Muscle of arm (tissue), 12 donors: ENCODE results near the gene PRKN. TPM values are rescaled to one million over a fixed set of nuclear protein-coding genes. Genes with fewer than 3 reads are reported as not detected.

Experiments used
- DNase-seq: peaks from one replicate; pipeline ENCODE4 v3.0.0-alpha.2; 2013
- polyA plus RNA-seq, 12 donors: library from polyadenylated mRNA; unstranded; fragments of 120-200 nt; gene quantifications; one replicate each; pipeline ENCODE4 v1.2.1, GENCODE V29; 2013; ENCODE audit not compliant: insufficient read length in 12 of 12

Gene PRKN
- polyA plus RNA-seq, 12 donors: 2.6 to 5.4 (median 3.9) TPM; not detected in 2

DNA sequence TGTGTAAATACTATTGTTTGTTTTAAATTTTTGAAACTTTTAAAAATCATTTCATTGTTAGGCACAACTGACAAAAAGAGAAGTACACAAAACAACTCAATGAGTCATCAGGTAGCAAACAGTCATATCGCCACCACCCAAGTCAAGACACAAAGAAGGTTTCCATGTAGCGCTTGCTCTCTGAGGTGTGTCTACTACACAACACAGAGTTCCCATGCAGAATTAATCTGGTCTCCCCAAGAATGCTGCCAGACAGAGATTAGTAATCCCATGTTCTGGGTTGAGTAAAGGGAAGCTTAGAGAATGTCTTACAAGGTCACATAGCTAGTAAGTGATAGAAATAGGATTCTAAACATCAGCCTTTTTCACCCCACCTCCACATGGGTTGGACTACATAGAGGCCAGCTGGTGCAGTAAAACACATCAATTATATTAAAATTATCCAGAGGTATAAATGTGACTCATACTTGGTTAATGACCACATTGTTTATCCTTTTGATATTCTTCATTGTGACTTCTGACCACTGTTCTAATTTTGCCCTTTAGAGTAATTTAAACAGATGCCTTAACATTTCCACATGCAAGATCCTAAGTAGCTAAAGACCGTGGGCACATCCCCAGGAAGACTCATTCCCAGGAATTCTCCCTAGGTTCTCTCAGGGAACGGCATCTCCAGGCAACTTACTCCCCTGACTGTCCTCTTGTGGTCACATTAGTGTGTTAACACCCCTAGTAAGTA lies 413.5 kb downstream of the PRKN start:
- no peak for DNase-seq

DNA sequence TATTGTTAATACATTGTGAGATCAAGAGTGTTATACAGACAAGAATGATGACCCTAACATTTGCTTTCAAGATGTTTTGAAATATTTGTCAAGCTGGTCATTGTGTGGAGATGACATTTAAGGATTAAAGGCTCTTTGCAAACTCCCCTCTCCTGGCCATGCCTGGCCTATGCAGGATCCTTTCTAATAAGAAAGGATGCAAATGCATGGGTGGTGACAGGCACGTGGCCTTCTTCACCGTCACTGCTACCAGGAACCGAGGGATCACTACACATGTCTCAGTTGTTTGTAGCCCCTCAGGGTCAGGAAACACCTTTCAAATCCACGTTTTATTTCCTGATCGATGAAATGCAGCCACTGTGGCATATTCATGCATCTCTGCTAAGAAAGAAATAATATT lies 419.7 kb downstream of the PRKN start:
- DNase-seq: no peak

DNA sequence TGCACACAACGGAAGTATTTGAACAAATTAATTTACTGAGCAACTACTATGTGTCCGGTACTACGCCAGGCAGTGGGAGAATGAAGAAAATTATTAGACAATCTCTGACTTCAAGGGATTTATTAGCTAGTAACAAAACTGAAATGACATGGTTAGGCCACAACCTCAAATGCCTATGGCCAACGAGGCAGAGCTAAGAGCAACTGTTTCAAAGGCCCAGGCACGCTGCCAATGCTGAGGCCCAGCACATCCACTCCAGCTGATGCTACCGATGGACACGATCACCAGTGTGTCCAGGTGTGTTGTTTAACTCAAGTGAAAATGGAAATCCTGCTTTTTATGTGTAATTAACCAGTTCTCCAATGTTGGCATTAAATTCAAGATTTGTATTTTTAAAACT lies 420.9 kb downstream of the PRKN start:
- DNase-seq: no peak

DNA sequence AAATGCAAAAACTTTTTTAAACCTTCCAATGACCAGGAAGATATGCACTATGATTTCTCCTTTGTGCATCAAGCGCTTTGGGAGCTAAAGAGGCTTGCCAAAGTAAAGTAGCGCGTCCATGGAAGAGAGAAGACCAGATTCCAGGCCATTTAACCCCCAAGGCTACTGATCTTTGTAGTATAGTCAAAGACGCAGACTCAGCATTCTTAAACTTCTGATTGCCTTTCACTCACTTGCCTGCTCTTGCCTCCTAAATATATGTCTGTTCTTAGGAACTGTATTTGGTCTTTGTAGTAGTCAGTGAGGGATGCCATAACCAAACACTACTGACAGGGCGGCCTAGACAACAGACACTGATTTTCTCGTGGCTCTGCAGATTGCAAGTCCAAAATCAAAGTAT lies 426.4 kb downstream of the PRKN start:
- no peak for DNase-seq

DNA sequence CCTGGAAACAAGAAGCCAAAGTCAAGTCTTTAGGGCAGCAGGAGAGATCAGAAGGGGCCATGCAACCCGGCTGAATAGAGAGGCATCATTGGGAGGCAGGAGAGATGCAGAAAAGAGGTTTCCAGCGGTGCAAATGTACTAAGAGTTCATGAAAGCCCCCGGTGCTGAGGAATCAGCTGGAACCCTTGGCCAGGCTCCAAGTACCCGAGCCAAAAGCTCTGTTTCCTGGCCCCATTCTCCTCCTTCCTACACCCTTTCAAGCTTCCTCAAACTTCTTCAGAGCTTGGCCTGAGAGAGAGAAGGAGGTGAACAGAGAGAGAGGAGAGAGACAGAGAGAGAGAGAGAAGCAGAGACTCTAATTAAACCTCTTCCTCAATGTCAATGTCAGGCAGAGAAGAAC lies 433.5 kb downstream of the PRKN start:
- DNase-seq: peak; percentile 69

DNA sequence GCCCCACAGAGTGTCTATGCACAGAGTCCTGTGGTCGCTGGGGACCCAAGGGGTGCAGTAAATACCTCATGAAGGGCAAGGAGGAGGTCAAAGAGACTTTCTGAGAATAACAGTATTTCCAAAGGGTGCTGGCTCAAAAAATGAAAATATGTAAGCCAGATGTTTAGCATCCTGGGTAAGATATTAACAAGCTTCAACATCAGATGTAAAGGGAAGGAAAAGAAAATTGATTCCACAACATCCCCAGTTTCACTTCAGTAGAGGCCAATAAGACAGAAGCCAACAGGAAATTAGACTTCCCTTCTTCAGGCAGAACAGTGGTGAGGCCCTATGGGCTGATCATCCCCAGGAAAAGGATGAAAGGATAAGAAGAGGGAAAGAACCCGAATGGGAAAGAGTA lies 434.7 kb downstream of the PRKN start:
- no peak for DNase-seq

DNA sequence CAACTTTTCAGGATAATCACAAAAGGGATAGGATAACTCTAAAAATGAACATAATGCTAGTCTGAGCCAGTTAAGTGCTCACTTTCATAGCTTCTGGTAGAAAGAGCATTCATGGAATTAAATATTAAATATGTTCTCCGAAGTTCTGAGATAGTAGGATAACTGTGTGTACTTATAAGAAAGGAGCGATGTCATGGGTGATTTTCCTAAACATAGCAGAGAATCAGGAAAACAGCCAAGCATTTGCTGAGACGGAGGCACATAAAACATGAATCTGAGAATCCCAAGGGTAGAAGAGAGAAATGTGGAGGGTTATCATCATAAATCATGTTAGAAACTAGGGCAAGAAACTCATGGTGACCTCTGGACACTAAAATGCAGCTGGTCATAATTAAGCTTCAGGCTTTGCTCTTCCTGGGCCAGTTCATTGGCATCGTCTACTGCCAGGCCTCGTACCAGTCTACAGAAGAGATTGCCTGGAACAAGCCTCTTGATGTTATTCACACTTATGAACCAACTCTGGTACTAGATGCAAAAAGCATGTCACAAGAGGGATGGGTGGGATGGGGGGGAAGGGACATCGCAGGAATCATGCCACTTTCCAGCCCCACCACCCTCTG lies 436.6 kb downstream of the PRKN start:
- DNase-seq: peak; percentile 84

DNA sequence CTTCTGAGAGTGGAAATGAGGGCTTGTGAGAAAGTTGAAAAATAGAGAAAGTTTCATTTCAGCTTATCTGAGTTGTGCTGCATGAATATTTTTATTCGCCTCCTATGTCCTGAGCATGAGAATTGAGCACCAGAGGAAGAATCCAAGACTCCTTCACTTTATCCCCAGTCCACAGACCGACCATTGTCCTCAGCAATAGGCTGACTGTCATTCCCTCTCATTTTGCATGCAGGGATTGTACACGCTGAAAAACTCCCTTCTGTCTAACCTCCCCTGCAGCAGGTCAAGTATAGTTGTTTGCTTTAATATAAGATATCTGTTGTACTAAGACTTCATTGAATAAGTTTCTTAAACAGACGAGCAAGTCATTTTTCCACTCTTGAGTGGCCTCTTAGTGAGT lies 437.6 kb downstream of the PRKN start:
- no peak for DNase-seq

DNA sequence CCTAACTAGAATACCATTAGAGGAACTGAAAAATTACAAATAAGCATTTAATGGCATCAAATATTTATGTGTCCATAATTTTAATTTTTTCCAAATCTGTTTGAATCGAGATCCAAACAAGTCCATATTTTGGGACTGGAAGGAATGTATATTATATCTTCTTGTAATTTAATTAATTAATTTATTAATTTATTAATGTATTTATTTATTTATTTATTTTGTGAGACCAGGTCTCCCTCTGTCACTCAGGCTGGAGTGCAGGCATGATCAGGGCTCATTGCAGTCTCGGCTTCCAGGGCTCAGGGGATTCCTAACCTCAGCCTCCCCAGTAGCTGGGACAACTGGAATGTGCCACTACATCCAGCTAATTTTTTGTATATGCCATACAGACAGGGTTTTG lies 453.6 kb downstream of the PRKN start:
- DNase-seq: no peak

DNA sequence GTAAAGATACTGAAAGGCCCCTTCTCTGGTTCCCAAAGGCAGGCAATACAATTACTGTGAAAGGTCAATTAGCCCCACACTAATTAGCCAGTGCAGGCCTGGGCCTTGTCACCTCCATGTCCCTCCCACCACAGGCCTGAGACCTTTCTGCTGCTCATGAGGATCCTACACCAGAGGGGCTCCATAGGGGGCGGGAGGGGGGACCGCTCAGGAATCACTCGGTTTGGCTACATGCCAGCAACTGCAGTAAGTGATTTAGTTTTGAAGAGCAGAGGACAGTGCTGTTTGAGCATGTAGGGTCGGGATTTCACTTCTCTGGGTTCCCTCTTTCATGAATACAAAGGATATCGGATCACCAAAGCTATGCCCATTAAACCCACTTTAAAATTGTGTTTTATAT lies 455.6 kb downstream of the PRKN start:
- DNase-seq: no peak

DNA sequence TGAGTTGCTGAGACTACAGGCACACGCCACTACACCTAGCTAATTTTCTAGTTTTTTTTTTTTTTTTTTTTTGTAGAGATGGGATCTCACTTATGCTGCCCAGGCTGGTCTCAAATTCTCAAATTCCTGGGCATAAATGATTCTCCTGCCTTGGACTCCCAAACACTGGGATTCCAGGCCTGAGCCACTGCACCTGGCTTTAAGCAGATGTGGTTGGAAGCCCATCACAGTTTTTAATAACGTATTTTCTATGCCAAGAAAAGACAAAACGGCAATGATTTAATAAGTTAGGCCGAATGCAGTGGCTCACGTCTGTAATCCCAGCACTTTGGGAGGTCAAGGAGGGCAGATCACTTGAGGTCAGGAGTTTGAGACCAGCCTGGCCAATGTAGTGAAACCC lies 456.6 kb downstream of the PRKN start:
- DNase-seq: no peak

DNA sequence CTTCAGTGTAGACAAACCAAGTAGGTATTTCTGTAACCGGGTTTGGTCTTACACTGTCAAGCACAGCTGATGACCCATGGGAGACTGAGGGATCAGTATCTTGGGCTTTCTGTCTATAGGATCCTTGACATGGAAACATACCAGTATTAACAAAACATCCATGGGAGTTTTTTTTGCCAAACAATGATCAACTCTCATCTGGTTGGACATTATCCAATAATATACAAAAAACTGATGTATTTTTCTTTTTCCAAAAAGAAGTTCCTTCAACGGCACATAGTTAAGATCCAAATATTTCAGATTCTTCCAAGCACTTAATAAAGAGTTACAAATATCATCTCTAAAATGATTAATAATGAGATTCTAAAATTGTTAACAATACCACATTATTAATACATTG lies 459.9 kb downstream of the PRKN start:
- DNase-seq: peak; percentile 38

DNA sequence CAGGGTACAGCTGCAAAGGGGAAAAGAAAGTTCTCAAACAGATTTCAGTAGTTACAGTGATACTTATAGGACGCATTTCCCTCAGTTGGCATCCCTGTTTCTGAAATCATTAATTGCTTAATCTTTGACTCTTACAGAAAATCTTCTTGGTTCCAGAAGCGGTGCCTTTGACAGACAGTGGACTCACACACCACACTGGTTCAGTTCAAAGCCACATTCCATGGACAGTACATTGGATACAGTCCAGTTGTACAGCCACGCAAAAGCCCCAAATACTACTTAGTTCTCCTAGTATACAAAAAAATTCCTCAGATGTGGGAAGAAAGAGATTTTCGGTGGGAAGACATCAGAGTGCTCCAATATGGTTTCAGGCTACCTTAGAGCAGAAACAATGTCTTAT lies 460.4 kb downstream of the PRKN start:
- DNase-seq: no peak

DNA sequence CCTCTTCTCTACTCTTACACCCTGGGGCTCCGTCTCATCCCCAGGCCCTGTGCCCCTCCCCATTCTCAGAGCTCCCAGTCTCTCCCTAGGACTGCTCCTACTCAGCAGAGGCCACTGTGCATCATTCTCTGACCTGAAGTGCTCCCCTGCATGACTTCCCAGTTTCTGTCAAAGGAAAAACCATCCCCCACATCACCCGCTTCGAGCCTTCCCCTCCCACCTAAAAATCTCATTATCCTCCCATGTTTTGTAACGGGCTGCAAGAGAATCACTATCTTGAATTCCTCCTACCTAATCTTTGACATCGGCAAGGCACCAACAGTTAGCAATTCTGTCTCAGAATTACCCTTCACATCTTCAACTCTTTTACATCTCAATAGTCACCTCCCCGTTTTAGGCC lies 463.0 kb downstream of the PRKN start:
- no peak for DNase-seq

DNA sequence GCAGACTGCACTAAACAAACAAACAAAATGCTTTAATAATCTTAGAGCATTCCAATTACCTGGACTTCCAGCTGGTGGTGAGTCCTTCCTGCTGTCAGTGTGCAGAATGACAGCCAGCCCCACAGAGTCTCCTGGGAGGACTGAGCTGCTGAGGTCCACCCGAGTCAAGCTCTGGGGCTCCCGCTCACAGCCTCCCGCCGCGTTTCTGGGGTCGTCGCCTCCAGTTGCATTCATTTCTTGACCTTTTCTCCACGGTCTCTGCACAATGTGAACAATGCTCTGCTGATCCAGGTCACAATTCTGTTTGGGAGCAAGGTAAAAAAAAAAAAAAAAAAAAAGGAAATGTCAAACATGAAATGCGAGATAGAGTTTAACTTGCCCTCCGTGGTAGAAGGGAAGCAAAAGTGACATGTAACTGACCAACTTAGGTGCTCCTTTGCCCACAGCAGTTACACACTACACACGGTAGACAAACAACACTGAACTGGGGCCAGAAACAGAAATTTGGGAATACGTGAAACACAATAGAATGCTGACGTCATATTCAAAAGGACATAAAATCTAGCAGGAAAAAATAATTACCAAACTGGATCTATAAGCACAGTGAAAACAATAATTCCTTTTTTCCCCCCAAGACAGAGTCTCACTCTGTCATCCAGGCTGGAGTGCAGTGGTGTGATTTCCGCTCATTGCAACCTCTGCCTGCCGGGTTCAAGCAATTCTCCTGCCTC lies 464.9 kb downstream of the PRKN start:
- DNase-seq: no peak

DNA sequence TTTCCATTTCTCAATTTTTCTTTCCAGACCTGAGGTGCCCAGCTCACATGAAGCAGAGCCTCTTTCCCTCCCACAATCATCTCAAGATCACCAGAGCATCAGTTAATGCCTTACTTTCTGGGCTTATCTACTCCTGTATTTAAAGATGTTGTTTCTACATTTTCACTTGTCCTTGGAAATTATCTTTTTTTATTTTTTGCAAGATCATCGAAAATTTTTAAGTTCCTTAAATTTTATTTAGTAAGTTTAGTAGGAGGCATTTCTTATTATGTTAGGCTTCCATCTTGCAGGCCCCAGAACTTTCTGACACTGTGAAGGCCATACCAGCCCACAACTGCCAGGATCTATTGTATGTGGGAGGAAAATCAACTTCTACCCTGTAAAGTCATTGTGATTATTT lies 466.0 kb downstream of the PRKN start:
- DNase-seq: no peak

DNA sequence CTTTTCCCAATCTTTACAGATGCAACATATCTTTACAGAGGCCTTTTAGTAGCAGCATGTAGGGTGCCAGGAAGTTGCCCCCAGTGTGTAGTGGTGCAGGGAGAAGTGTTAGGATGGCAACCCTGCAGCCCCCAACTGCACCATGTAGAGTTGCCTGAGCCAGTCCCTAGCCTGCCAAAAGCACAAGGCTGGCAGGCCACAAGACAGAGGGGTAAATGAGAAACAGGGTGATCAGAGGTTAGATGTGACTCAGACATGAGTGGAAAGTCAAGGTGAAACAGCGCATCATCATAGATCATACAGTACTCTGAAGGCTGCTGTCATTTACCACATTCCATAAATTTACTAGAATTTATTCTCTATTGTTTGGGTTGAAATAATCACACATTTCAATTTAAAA lies 467.5 kb downstream of the PRKN start:
- no peak for DNase-seq

DNA sequence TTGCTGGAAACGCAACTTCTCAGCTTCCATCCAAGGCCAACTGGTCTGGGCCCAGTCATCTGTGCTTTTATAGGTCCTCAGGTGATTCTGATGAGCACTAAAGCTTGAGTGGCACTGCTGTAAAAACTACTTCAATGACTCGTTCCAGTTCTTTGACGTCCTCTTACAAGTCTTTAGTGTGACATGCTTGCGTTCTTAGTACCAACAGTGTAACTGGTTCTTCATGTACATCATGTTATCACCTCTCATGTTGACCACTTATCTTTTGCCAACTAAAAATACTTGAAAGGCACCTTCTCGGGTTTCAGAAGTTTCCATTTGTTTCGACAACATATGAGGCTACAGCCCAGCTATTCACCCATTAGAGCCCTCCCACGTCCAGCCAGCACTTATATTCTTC lies 468.9 kb downstream of the PRKN start:
- DNase-seq: no peak

DNA sequence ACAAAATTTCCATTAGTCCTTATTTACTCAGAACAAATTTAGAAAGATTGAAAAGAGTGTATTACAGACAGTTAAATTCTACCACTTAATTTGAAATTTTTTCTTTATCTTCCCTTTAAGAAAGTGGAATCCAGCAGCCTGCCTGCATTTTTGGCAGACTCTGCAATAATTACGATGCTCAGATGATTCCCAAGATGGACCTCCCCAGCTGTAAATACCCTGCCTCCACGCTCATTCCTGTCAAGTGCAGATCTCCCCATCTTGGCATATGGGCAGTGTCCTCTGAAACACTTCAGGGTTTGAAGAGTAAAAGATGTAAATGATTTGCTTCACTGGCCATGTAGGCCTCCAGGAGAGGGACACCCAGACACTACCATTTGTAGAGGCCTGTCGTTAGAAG lies 471.2 kb downstream of the PRKN start:
- DNase-seq: no peak

DNA sequence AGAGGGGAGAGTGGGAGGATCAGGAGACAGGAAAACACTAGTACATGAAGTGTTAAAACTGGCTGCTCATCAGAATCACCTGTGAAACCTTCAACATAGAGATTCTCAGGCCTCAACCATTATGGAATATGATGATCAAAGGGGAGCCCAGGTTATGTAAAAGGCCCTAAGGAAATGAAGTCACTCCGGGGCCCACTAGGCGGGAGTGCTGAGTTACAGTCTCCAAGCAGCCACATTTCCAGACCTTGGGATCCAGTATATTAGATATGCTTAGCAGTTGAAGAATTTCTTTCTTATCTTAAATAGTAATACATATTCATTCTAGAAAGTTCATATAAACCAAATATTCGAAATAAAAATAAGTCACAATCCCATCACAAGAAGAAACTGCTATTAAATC lies 476.3 kb downstream of the PRKN start:
- DNase-seq: no peak

DNA sequence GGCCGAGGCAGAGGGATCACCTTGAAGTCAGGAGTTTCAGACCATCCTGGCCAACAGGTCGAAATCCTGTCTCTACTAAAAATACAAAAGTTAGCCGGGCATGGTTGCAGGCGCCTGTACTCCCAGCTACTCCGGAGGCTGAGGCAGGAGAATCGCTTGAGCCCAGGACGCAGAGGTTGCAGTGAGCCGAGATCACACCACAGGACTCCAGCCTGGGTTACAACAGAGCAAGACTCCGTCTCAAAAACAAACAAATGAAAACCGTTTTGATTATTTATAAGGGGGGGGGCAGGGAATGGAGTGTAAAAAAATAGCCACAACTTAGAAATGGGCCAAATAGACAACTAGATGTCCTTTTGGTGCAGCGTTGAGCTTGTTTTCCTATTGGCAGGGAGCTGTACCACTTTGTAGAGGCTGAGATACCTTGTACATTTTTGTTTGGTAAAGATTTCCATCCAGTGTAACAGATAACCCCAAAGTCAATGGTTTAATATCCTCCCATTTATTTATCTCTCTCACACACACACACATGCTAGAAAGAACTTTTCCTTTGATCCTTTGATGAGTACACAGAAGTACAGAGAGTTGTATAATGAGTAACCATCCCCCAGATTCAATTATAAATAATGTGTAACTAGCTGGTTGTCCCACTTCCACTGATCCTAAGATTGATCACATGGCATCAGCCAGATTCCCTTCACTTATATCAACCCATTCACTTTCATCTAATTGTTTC lies 477.5 kb downstream of the PRKN start:
- no peak for DNase-seq

DNA sequence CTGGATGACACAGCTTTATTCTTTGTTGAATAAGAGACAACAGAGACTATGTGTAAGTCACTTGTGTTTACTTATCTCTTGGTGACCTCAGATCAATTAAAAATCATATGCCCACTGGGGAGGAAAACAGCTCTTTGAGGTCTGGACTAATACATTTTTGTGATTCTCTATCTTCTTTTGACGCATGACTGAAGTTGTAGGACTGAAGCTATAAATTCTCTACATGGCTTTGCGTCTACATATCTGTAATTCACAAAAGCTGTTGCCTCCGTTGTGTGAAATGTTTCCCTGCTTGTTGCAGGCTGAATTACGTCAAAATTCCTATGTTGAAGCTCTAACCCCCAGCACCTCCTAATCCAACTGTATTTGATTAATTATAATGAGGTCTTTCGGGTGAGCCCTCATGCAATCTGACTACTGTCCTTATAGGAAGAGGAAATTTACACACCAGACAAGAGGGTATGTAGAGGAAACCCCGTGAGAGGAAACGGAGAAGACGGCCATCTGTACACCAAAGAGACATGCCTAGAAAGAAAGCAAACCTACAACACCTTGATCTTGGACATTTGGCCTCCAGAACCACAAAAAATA lies 481.6 kb downstream of the PRKN start:
- no peak for DNase-seq
